SH-SY5Y (cell line): ENCODE data around the gene PGF.

Experiments used
- GATA2 ChIP-seq: IDR thresholded peaks from 2 replicates; pipeline ENCODE4 v1.6.1; 2011; ENCODE audit warnings: mild to moderate bottlenecking, low read depth, low read length
- GATA3 ChIP-seq: IDR thresholded peaks from 2 replicates; pipeline ENCODE4 v1.6.1; 2011; ENCODE audit warnings: low read depth, mild to moderate bottlenecking, low read length, moderate library complexity

DNA sequence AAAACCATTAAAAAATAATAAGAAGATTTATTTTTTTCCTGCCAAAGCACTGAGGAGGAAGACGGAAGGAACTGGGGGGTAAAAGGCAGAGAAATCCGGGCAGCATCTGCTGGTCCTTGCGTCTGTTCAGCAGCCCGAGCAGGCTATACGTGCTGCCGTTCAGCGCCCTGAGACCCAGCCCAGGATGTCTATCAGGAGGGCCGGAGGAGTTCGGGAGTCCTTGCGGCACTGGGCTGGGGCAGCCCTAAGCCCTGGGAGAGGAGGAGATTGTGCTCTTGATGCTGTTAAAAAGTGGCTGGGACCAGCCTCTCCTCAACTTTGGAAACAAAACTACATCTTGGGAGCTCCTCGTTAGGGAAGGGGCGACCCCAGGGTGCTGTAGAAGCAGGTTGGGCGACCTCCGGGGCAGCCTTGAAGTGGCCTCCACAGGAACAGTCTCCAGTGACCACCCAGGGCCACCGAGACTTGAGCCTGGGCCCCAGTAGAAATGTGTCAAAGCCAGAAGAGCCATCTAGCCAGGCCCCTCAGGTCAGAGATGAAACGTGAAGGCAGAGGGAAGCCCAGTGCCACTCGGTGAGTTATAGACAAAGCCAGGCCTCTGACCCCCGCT is 14.3 kb downstream of the PGF start:
- TF ChIP-seq GATA2 (no peak), GATA3 (no peak)
